Measurements from ENCODE around the gene THAP5. TPM values are rescaled to one million over a fixed set of nuclear protein-coding genes. Genes with fewer than 3 reads are reported as not detected.

THAP5 gene
- total RNA-seq, 1 experiment from 2014 or later, result 19.5 TPM

GRCh38 chr7:108584211-108584610 lies 14.7 kb upstream of the THAP5 start:
- ChIA-PET CTCF (no interaction called here), POLR2A (no interaction called here)
- H3K27me3 Mint-ChIP-seq (ENCODE audit: low read depth), result peaks cover 6% of the 10 kb centered on the region
- peaks cover 17% of the 10 kb centered on the region for H3K36me3 Mint-ChIP-seq
- no peak for TF ChIP-seq ZNF121 (CRISPR knock-in tag; IDR thresholded peaks at IDR 0.05)
- no peak for TF ChIP-seq TCF7 (CRISPR knock-in tag; IDR thresholded peaks at IDR 0.05; ENCODE audit: low read depth)
- TF ChIP-seq KAT7 (CRISPR knock-in tag; IDR thresholded peaks at IDR 0.05; ENCODE audit: borderline replicate concordance), result no peak
- no peak for TF ChIP-seq ESRRA (CRISPR knock-in tag; IDR thresholded peaks at IDR 0.05; ENCODE audit: borderline replicate concordance)
- TF ChIP-seq ZNF232 (CRISPR knock-in tag; IDR thresholded peaks at IDR 0.05), result no peak
- TF ChIP-seq EMX1 (CRISPR knock-in tag; IDR thresholded peaks at IDR 0.05), result no peak
- no peak for TF ChIP-seq FOXK1 (CRISPR knock-in tag; IDR thresholded peaks at IDR 0.05)
- no peak overlapping the region for H3K4me3 Mint-ChIP-seq
- peaks cover 24% of the 10 kb centered on the region for H3K4me1 Mint-ChIP-seq
- H3K27ac Mint-ChIP-seq, result no peak overlapping the region
- no peak for DNase-seq (ENCODE audit: low spot score)
- ATAC-seq, result no peak
- H3K9me3 Mint-ChIP-seq, result peaks cover 13% of the 10 kb centered on the region

- Mint-ChIP-seq H3K9me3 (peaks cover 17% of the 10 kb centered on the region), H3K27ac (peak overlapping the region; percentile 92), H3K4me1 (peaks cover 24% of the 10 kb centered on the region), H3K4me3 (0 out of 2 replicates have a peak overlapping the region, but pooled peaks have one; percentile 20), H3K36me3 (peaks cover 25% of the 10 kb centered on the region), H3K27me3 (ENCODE audit: low read depth) (peaks cover 6% of the 10 kb centered on the region)
- TF ChIP-seq ZNF532 (CRISPR knock-in tag; IDR thresholded peaks at IDR 0.05; ENCODE audit: borderline replicate concordance), result no peak
- TF ChIP-seq PRRX2 (CRISPR knock-in tag; IDR thresholded peaks at IDR 0.05), result no peak
- peak; percentile 14; the same call in 1 of the 2 replicates for TF ChIP-seq TEAD1 (CRISPR knock-in tag; IDR thresholded peaks at IDR 0.05)
- no peak for TF ChIP-seq ZNF121 (CRISPR knock-in tag; IDR thresholded peaks at IDR 0.05)
- TF ChIP-seq USF1 (CRISPR knock-in tag; IDR thresholded peaks at IDR 0.05), result no peak
- TF ChIP-seq KAT7 (CRISPR knock-in tag; IDR thresholded peaks at IDR 0.05; ENCODE audit: borderline replicate concordance), result no peak
- no peak for TF ChIP-seq E2F4 (CRISPR knock-in tag; IDR thresholded peaks at IDR 0.05; ENCODE audit: borderline replicate concordance, low read depth)
- no peak for TF ChIP-seq ZNF423 (CRISPR knock-in tag; IDR thresholded peaks at IDR 0.05)
- CTCF ChIA-PET, result no interaction called here
- ATAC-seq (peak; percentile 97), DNase-seq (ENCODE audit: low spot score) (no peak)
- POLR2A ChIA-PET, result no interaction called here
Measured at GRCh38 chr7:108581655-108582491, 12.4 kb upstream of the THAP5 start.

- ChIA-PET POLR2A (no interaction called here), CTCF (no interaction called here)
- H3K27ac Mint-ChIP-seq, result no peak overlapping the region
- H3K4me1 Mint-ChIP-seq, result peaks cover 24% of the 10 kb centered on the region
- peaks cover 17% of the 10 kb centered on the region for H3K9me3 Mint-ChIP-seq
- ATAC-seq, result no peak
- peaks cover 25% of the 10 kb centered on the region for H3K36me3 Mint-ChIP-seq
- H3K27me3 Mint-ChIP-seq (ENCODE audit: low read depth), result no peaks in the 10 kb centered on the region
- no peak overlapping the region for H3K4me3 Mint-ChIP-seq
- no peak for DNase-seq (ENCODE audit: low spot score)
- TF ChIP-seq ATF2 (CRISPR knock-in tag; IDR thresholded peaks at IDR 0.05; ENCODE audit: borderline replicate concordance, low read depth), result no peak
- TF ChIP-seq SP1 (CRISPR knock-in tag; conservative IDR thresholded peaks at IDR 0.05), result no peak
- TF ChIP-seq ATF1 (CRISPR knock-in tag; IDR thresholded peaks at IDR 0.05), result no peak
- TF ChIP-seq ZBTB21 (CRISPR knock-in tag; IDR thresholded peaks at IDR 0.05; ENCODE audit: borderline replicate concordance), result no peak
- TF ChIP-seq ZNF281 (CRISPR knock-in tag; IDR thresholded peaks at IDR 0.05), result no peak
- no peak for TF ChIP-seq NR2C2 (CRISPR knock-in tag; IDR thresholded peaks at IDR 0.05)
- no peak for TF ChIP-seq ZNF512 (CRISPR knock-in tag; IDR thresholded peaks at IDR 0.05; ENCODE audit: borderline replicate concordance)
Measured at GRCh38 chr7:108580298-108580697, 10.8 kb upstream of the THAP5 start.
